Measurements from ENCODE around the gene PSMF1. TPM values are rescaled to one million over a fixed set of nuclear protein-coding genes. Genes with fewer than 3 reads are reported as not detected.

PSMF1 gene
- total RNA-seq, 1 donor from 2014 or later = 110 TPM

- Mint-ChIP-seq H3K4me3 (ENCODE audit: unreplicated experiment) (no peak overlapping the region), H3K27ac (ENCODE audit: unreplicated experiment) (no peak overlapping the region), H3K9me3 (ENCODE audit: low read depth) (no peaks in the 10 kb centered on the region), H3K27me3 (ENCODE audit: low read depth) (no peaks in the 10 kb centered on the region), H3K4me1 (ENCODE audit: low read depth) (peaks cover 9% of the 10 kb centered on the region), H3K36me3 (ENCODE audit: low read depth) (no peaks in the 10 kb centered on the region)
- DNase-seq (ENCODE audit: low spot score) = no peak
- TF ChIP-seq CTCF (IDR thresholded peaks at IDR 0.05) = no peak
Measured at GRCh38 chr20:1112908-1113307, 5.5 kb upstream of the PSMF1 start.

- Mint-ChIP-seq H3K27ac (ENCODE audit: unreplicated experiment) (peak overlapping the region; percentile 73), H3K4me3 (ENCODE audit: unreplicated experiment) (peak overlapping the region; percentile 92), H3K9me3 (ENCODE audit: low read depth) (no peaks in the 10 kb centered on the region), H3K4me1 (ENCODE audit: low read depth) (peaks cover 51% of the 10 kb centered on the region), H3K36me3 (ENCODE audit: low read depth) (peaks cover 6% of the 10 kb centered on the region), H3K27me3 (ENCODE audit: low read depth) (no peaks in the 10 kb centered on the region)
- no peak for DNase-seq (ENCODE audit: low spot score)
- TF ChIP-seq CTCF (IDR thresholded peaks at IDR 0.05) = no peak
Measured at GRCh38 chr20:1118004-1118335, 432 bp upstream of the PSMF1 start.

- H3K36me3 Mint-ChIP-seq (ENCODE audit: low read depth) = peaks cover 6% of the 10 kb centered on the region
- H3K4me3 Mint-ChIP-seq (ENCODE audit: unreplicated experiment) = peak overlapping the region; percentile 92
Measured at GRCh38 chr20:1119128-1119505, 715 bp downstream of the PSMF1 start.

GRCh38 chr20:1119524-1119923 lies 1.1 kb downstream of the PSMF1 start:
- Mint-ChIP-seq H3K27ac (ENCODE audit: unreplicated experiment) (peak overlapping the region; percentile 73), H3K4me1 (ENCODE audit: low read depth) (peaks cover 54% of the 10 kb centered on the region), H3K9me3 (ENCODE audit: low read depth) (no peaks in the 10 kb centered on the region), H3K36me3 (ENCODE audit: low read depth) (peaks cover 6% of the 10 kb centered on the region), H3K4me3 (ENCODE audit: unreplicated experiment) (peak overlapping the region; percentile 92), H3K27me3 (ENCODE audit: low read depth) (no peaks in the 10 kb centered on the region)
- DNase-seq (ENCODE audit: low spot score) = no peak
- TF ChIP-seq CTCF (IDR thresholded peaks at IDR 0.05) = no peak

More at GRCh38 chr20:1119128-1119505, 715 bp downstream of the PSMF1 start:
- H3K27ac Mint-ChIP-seq (ENCODE audit: unreplicated experiment) = peak overlapping the region; percentile 73
- DNase-seq (ENCODE audit: low spot score) = no peak
- no peaks in the 10 kb centered on the region for H3K9me3 Mint-ChIP-seq (ENCODE audit: low read depth)
- no peaks in the 10 kb centered on the region for H3K27me3 Mint-ChIP-seq (ENCODE audit: low read depth)
- TF ChIP-seq CTCF (IDR thresholded peaks at IDR 0.05) = no peak
- H3K4me1 Mint-ChIP-seq (ENCODE audit: low read depth) = peaks cover 54% of the 10 kb centered on the region

GRCh38 chr20:1121429-1121828 lies 3.0 kb downstream of the PSMF1 start:
- DNase-seq (ENCODE audit: low spot score) = no peak
- Mint-ChIP-seq H3K27ac (ENCODE audit: unreplicated experiment) (peak overlapping the region; percentile 55), H3K36me3 (ENCODE audit: low read depth) (peaks cover 15% of the 10 kb centered on the region), H3K4me1 (ENCODE audit: low read depth) (peaks cover 54% of the 10 kb centered on the region), H3K9me3 (ENCODE audit: low read depth) (no peaks in the 10 kb centered on the region), H3K27me3 (ENCODE audit: low read depth) (no peaks in the 10 kb centered on the region), H3K4me3 (ENCODE audit: unreplicated experiment) (no peak overlapping the region)
- TF ChIP-seq CTCF (IDR thresholded peaks at IDR 0.05) = no peak
